CD4-positive, alpha-beta memory T cell (primary cell): ENCODE measurements around the gene CCL25. TPM values are rescaled to one million over a fixed set of nuclear protein-coding genes. Genes with fewer than 3 reads are reported as not detected.

Source experiments
- CTCF ChIA-PET: fragments of 350-600 bp; sonication (Branson Sonifier 250); formaldehyde crosslinking; loops from one replicate; lab custom pipeline; 2021; ENCODE audit warnings: inconsistent platforms; ENCODE audit not compliant: partially characterized antibody; lab: Charles Lee
- POLR2A ChIA-PET: fragments of 350-600 bp; sonication (Branson Sonifier 250); formaldehyde crosslinking; loops from one replicate; lab custom pipeline; 2021; ENCODE audit not compliant: partially characterized antibody; lab: Charles Lee
- DNase-seq, 5 donors: peaks; one replicate each; pipeline versions ENCODE4 v3.0.0 to v3.0.0-alpha.2; 2020 to 2022; ENCODE audit warnings: mixed read lengths in 1 of 5
- H3K27ac ChIP-seq: one replicate; pipeline ENCODE4 v1.7.0; 2013; ENCODE audit warnings: low read depth, low read length
- H3K27me3 ChIP-seq: 2 replicates; pipeline ENCODE4 v1.7.0; 2013; ENCODE audit warnings: mild to moderate bottlenecking, low read length, moderate library complexity; ENCODE audit not compliant: insufficient read depth
- H3K36me3 ChIP-seq: 2 replicates; pipeline ENCODE4 v1.7.0; 2013; ENCODE audit warnings: mild to moderate bottlenecking, low read length, moderate library complexity; ENCODE audit not compliant: insufficient read depth
- H3K4me1 ChIP-seq: 2 replicates; pipeline ENCODE4 v1.7.0; 2013; ENCODE audit warnings: mild to moderate bottlenecking, low read length, moderate library complexity; ENCODE audit not compliant: insufficient read depth
- H3K4me3 ChIP-seq, 2 donors: one replicate each; pipeline ENCODE4 v1.7.0; 2013; ENCODE audit warnings: low read length in 2 of 2, mild to moderate bottlenecking in 1 of 2
- H3K9me3 ChIP-seq, 2 donors: one replicate each; pipeline ENCODE4 v1.7.0; 2013; ENCODE audit warnings: low read length in 2 of 2, control low read depth in 1 of 2; ENCODE audit not compliant: control insufficient read depth in 1 of 2
- H3K27ac Mint-ChIP-seq, 7 donors: one replicate each; pipeline ENCODE4 v1.8.0; 2020 to 2021; ENCODE audit warnings: mixed read lengths in 7 of 7, mild to moderate bottlenecking in 6 of 7, inconsistent platforms in 3 of 7, moderate library complexity in 3 of 7
- H3K27me3 Mint-ChIP-seq, 2 donors: one replicate each; pipeline ENCODE4 v1.8.0; 2020 to 2021; ENCODE audit warnings: mixed read lengths in 2 of 2
- H3K36me3 Mint-ChIP-seq, 2 donors: one replicate each; pipeline ENCODE4 v1.8.0; 2020 to 2021; ENCODE audit warnings: mixed read lengths in 2 of 2, inconsistent platforms in 1 of 2, mild to moderate bottlenecking in 1 of 2
- H3K4me1 Mint-ChIP-seq, 4 donors: one replicate each; pipeline ENCODE4 v1.8.0; 2020 to 2021; ENCODE audit warnings: mixed read lengths in 4 of 4, mild to moderate bottlenecking in 1 of 4
- H3K4me3 Mint-ChIP-seq, 8 donors: one replicate each; pipeline ENCODE4 v1.8.0; 2020 to 2021; ENCODE audit warnings: mixed read lengths in 8 of 8, mild to moderate bottlenecking in 7 of 8, moderate library complexity in 6 of 8, inconsistent platforms in 3 of 8
- H3K9me3 Mint-ChIP-seq, 8 donors: one replicate each; pipeline ENCODE4 v1.8.0; 2020 to 2021; ENCODE audit warnings: mixed read lengths in 8 of 8, mild to moderate bottlenecking in 5 of 8, inconsistent platforms in 3 of 8, moderate library complexity in 1 of 8
- intact Hi-C: fragments of 100-400 bp; cut with micrococcal nuclease; formaldehyde crosslinking; loops from one replicate; pipeline ENCODE4 v1.15.1; 2023
- polyA plus RNA-seq, 2 donors: library from polyadenylated mRNA; unstranded; fragments of 300-500 nt; fragmentation: Illumina TruSeq; gene quantifications; one replicate each; pipeline ENCODE4 v1.2.3, GENCODE V29; 2021
- total RNA-seq, 2 experiments: library from RNA; stranded (reverse); gene quantifications; one replicate each; pipeline ENCODE4 v1.2.3, GENCODE V29; 2021

Gene CCL25
- total and polyA plus RNA-seq, 4 experiments from 2014 or later: not detected

DNA sequence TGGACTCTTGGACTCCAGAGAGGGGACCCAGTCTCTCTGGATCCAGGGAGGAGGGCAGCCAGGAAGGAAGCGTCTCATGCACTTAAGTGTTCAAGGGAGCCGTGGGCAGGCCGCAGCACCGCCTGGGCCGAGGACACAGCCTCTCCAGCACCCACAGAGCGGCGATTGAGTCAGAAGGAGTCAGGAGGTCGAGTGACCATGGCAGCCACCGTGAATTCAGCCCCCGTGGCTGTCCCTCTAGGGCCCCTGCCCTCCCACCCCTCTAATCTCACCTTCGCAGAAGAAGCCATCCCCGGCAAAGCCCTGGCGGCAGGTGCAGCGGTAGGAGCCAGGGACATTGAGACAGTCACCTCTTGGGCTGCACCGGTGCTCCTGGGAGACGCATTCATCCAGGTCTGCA lies 58.8 kb downstream of the CCL25 start:
- DNase-seq: no peak
- intact Hi-C loops: no loop called here
- Histone ChIP-seq H3K27me3 (no peaks in the 10 kb centered on the region), H3K9me3 (no peaks in the 10 kb centered on the region), H3K4me1 (no peaks in the 10 kb centered on the region), H3K36me3 (no peaks in the 10 kb centered on the region), H3K27ac (no peak overlapping the region), H3K4me3 (no peak overlapping the region)
- no peaks in the 10 kb centered on the region for H3K4me1 Mint-ChIP-seq
- peaks cover 8 to 9% of the 10 kb centered on the region in 2 donors for H3K27me3 Mint-ChIP-seq
- POLR2A ChIA-PET: no interaction called here
- H3K4me3 Mint-ChIP-seq: no peak overlapping the region
- no peak overlapping the region for H3K27ac Mint-ChIP-seq
- CTCF ChIA-PET: no interaction called here
- no peaks in the 10 kb centered on the region for H3K36me3 Mint-ChIP-seq
- peaks cover 0 to 10% (median 0%) of the 10 kb centered on the region in 8 donors for H3K9me3 Mint-ChIP-seq

Other genes starting within 250 kb of the CCL25 start
- 10 to 100 TPM; 11.9 to 14.1 TPM for gene EVI5L, start 222.5 kb upstream of the CCL25 start, total RNA-seq
- 1 to 10 TPM; 1.1 to 2.8 TPM for gene EVI5L, start 222.5 kb upstream of the CCL25 start, polyA plus RNA-seq
- gene PRR36, start 178.4 kb upstream of the CCL25 start, total RNA-seq: under 1 TPM; 0.29 to 0.36 TPM
- under 1 TPM in 1 of 2 donors, not detected in 1; 0.06 TPM for gene PRR36, start 178.4 kb upstream of the CCL25 start, polyA plus RNA-seq
- gene LRRC8E, start 164.2 kb upstream of the CCL25 start, total RNA-seq: not detected
- not detected for gene LRRC8E, start 164.2 kb upstream of the CCL25 start, polyA plus RNA-seq
- gene MAP2K7, start 148.9 kb upstream of the CCL25 start, total RNA-seq: 10 to 100 TPM; 59.7 to 62.5 TPM
- 1 to 10 TPM in 1 of 2 donors, under 1 TPM in 1; 0.57 to 2.5 TPM for gene MAP2K7, start 148.9 kb upstream of the CCL25 start, polyA plus RNA-seq
- under 1 TPM; 0.93 to 1.00 TPM for gene TGFBR3L, start 137.9 kb upstream of the CCL25 start, total RNA-seq
- gene TGFBR3L, start 137.9 kb upstream of the CCL25 start, polyA plus RNA-seq: not detected
- gene SNAPC2, start 132.4 kb upstream of the CCL25 start, total RNA-seq: 10 to 100 TPM; 16.3 to 18.9 TPM
- gene SNAPC2, start 132.4 kb upstream of the CCL25 start, polyA plus RNA-seq: 10 to 100 TPM in 1 of 2 donors, 1 to 10 TPM in 1; 9.0 to 22.1 TPM
- not detected for gene CTXN1, start 126.6 kb upstream of the CCL25 start, total RNA-seq
- gene CTXN1, start 126.6 kb upstream of the CCL25 start, polyA plus RNA-seq: not detected
- 10 to 100 TPM; 71.6 to 71.9 TPM for gene TIMM44, start 109.1 kb upstream of the CCL25 start, total RNA-seq
- gene TIMM44, start 109.1 kb upstream of the CCL25 start, polyA plus RNA-seq: 10 to 100 TPM; 11.6 to 15.4 TPM
- 10 to 100 TPM; 54.2 to 54.7 TPM for gene ELAVL1, start 47.1 kb upstream of the CCL25 start, total RNA-seq
- gene ELAVL1, start 47.1 kb upstream of the CCL25 start, polyA plus RNA-seq: 10 to 100 TPM; 56.2 to 57.8 TPM
- gene FBN3, start 96.8 kb downstream of the CCL25 start, total RNA-seq: not detected
- gene FBN3, start 96.8 kb downstream of the CCL25 start, polyA plus RNA-seq: not detected
- 10 to 100 TPM; 29.2 to 30.6 TPM for gene CERS4, start 156.6 kb downstream of the CCL25 start, total RNA-seq
- 10 to 100 TPM; 11.3 to 15.4 TPM for gene CERS4, start 156.6 kb downstream of the CCL25 start, polyA plus RNA-seq